GM08714 (cell line): Measurements from ENCODE around the gene APRT.
"Not testable (repeated sequence)": the region's sequence is repeated elsewhere in the genome, so short reads cannot be mapped to it uniquely, and the experiment has no call there.

Source experiments
- H3K4me3 ChIP-seq: fragments of 200-500 bp; sonication (Bioruptor generic); 2 replicates; pipeline ENCODE4 v1.5.1; 2014; ENCODE audit warnings: mild to moderate bottlenecking, low read length, inconsistent platforms
- ZNF274 ChIP-seq: IDR thresholded peaks from 2 replicates; pipeline ENCODE4 v1.6.1; 2012; ENCODE audit warnings: mild to moderate bottlenecking, low read depth, low read length

The APRT gene

GRCh38 chr16:88800277-88800592 is 11.5 kb downstream of the APRT start:
- TF ChIP-seq ZNF274, result no peak
- H3K4me3 ChIP-seq, result no peak overlapping the region

- no peak for TF ChIP-seq ZNF274
- no peak overlapping the region for H3K4me3 ChIP-seq
Observed at GRCh38 chr16:88799569-88800276, 12.0 kb downstream of the APRT start.

DNA sequence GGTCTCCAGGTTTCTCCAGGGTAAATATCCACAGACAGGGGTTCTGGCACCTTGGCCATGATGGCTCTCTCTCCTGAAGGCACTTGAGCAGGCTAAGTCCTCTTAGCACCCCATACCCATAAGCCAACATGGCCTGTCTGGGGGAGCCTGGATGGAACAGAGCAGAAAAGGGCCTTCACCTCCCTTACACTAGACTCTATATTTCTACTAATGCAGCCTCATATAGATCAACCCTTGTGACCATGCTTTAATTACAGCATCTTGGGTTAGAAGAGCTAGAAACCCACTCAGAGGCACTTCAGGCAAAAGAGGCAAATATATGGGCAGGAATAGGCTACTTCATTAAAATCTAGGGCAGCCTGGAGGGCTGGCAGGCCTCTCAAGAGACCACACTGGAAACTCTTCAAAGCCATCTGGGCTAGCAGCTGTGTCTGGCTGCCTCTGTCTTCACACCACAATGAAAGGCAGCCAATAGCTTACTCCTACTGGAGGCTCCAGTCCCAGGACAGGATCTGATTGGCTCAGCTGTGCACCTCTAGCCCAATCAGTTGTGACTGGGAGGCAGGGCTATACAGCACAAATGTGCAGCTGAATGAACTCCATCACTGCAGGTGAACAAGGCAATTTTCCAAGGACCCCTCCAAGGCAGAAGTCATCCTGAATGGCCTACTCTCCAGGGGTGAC is 12.8 kb downstream of the APRT start:
- TF ChIP-seq ZNF274, result no peak
- no peak overlapping the region for H3K4me3 ChIP-seq

DNA sequence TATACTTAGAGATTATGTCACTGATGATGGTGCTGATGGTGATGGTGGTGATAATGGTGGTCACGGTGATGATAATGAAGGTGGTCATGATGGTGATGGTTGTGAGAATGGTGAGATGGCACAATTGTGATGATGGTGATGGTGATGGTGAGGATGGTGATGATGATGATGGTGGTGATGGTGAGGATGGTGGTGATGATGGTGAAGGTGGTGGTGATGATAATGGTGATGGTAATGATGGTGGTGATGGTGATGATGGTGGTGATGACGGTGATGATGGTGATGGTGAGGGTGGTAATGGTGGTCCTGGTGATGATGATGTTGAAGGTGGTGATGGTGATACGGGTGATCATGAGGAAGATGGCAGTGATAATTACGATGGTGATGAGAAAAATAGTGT is 13.7 kb downstream of the APRT start:
- H3K4me3 ChIP-seq, result no peak overlapping the region
- no peak for TF ChIP-seq ZNF274

GRCh38 chr16:88796278-88796677 is 15.4 kb downstream of the APRT start:
- H3K4me3 ChIP-seq, result no peak overlapping the region
- TF ChIP-seq ZNF274, result no peak

DNA sequence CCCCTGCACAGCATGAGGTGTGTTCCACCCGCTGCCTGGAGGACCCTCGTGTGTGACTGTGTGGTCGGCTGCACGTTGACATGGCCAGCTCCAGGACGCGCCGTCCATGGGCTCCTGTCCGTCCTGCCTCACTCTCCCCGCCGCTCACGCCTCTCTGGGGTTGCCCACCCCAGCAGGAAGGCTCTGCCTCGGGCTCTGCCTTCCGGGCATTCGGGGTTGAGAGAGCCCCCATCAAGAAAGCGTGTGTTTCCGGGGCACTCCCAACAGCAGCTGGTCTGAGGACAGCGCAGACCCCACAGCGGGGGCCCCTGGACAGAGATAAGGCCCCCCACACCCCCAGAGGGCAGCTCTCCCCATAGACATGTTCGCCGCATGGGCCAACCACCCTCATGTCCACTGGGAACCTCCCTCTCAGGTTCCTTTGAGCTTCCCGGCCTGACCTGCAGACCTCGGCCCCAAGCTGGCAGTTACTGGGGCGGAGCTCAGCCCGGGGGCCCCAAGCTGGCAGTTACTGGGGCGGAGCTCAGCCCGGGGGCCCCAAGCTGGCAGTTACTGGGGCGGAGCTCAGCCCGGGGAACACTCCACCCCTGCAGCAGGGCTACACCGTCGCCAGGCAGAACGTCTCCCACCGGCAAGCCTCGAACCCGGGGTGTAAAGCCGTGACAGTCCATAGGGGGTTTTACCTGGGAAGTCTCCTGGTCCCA is 18.3 kb downstream of the APRT start:
- TF ChIP-seq ZNF274, result no peak
- H3K4me3 ChIP-seq, result no peak overlapping the region

- TF ChIP-seq ZNF274, result no peak
- H3K4me3 ChIP-seq, result no peak overlapping the region
Observed at GRCh38 chr16:88792668-88793250, 19.0 kb downstream of the APRT start.

DNA sequence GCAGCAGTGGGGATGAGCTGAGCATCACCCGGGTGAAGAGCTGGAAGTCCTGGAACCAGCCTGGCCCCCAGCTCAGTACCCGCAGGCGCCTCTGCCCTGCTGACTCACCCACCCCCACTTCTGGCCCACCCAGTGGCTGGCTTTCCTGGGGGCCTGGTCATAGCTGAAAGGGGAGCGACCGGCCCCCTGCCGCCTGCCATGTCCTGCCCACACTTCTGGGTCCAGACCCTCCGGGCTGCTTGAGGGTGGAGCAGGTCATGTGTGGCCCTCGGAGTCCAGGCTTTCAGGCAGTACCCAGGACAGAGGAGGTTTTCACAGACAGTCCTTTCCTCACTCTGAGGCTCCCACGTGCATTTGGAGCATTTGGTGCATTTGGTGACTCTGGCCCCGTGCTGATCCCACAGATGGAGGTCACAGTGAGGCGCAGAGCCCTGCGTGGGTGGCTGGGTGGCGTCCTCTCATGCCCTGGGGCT is 19.6 kb downstream of the APRT start:
- no peak overlapping the region for H3K4me3 ChIP-seq
- no peak for TF ChIP-seq ZNF274

- no peak overlapping the region for H3K4me3 ChIP-seq
- TF ChIP-seq ZNF274, result no peak
Observed at GRCh38 chr16:88790312-88791211, 21.2 kb downstream of the APRT start.

- no peak for TF ChIP-seq ZNF274
- no peak overlapping the region for H3K4me3 ChIP-seq
Observed at GRCh38 chr16:88789594-88789993, 22.1 kb downstream of the APRT start.

GRCh38 chr16:88788749-88789148 is 23.0 kb downstream of the APRT start:
- not testable (repeated sequence) for H3K4me3 ChIP-seq

DNA sequence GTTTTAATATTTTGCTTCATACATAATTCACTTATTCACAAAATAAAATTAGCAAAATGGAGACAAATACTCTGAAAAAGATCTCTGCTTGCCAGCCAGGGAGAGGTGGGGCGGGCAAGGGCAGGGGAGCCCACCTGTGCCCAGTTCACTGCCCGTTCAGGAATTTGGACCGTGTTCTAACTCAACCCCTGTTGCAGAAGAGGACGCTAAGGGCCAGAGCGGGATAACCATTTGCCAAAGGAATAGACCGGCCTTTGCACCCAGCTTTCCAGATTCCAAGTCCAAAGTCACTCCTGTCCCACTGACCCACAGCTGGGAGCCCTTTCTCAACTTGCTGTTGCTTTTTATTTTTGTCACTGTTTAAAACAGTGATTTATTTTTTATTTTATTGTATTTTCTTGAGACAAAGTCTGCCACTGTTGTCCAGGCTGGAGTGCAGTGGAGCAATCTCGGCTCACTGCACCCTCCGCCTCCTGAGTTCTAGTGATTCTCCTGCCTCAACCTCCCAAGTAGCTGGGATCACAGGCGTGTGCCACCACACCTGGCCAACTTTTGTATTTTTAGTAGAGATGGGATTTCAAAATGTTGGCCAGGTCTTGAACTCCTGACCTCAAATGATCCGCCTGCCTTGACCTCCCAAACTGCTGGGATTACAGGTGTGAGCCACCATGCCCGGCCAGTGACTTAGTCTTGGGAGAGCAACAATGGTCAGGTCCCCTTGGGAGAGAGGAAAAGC is 24.0 kb downstream of the APRT start:
- TF ChIP-seq ZNF274, result no peak
- H3K4me3 ChIP-seq, result no peak overlapping the region
